Ascending aorta (tissue), 2 donors: ENCODE data around the gene KRT3. TPM values are rescaled to one million over a fixed set of nuclear protein-coding genes. Genes with fewer than 3 reads are reported as not detected.

Experiments
- DNase-seq, 2 donors: peaks; one replicate each; pipeline ENCODE4 v3.0.0-alpha.2; 2019; ENCODE audit warnings: low spot score in 2 of 2
- H3K27ac ChIP-seq, 2 donors: fragments of 200-600 bp; sonication (generic); one replicate each; pipeline ENCODE4 v1.5.1; 2016 to 2017; ENCODE audit warnings: mild to moderate bottlenecking in 1 of 2
- H3K27me3 ChIP-seq: fragments of 200-600 bp; sonication (generic); one replicate; pipeline ENCODE4 v1.5.1; 2017
- H3K36me3 ChIP-seq, 2 donors: fragments of 200-600 bp; sonication (generic); one replicate each; pipeline ENCODE4 v1.5.1; 2016
- H3K4me1 ChIP-seq, 2 donors: fragments of 200-600 bp; sonication (generic); one replicate each; pipeline ENCODE4 v1.5.1; 2016 to 2017; ENCODE audit warnings: mild to moderate bottlenecking in 1 of 2
- H3K4me3 ChIP-seq, 2 donors: fragments of 200-600 bp; sonication (generic); one replicate each; pipeline ENCODE4 v1.5.1; 2016 to 2017; ENCODE audit warnings: mild to moderate bottlenecking in 1 of 2
- H3K9me3 ChIP-seq, 2 donors: fragments of 200-600 bp; sonication (generic); one replicate each; pipeline ENCODE4 v1.5.1; 2016
- CTCF ChIP-seq, 3 experiments: fragments of 200-600 bp in 2 of 3; fragments of 450-650 bp in 1 of 3; sonication (generic) in 2 of 3; IDR thresholded peaks; one replicate each; pipeline ENCODE4 v1.5.1; 2016 to 2019; ENCODE audit warnings: antibody characterized with exemption in 3 of 3, mild to moderate bottlenecking in 1 of 3, moderate library complexity in 1 of 3
- intact Hi-C: fragments of 100-400 bp; cut with DNase I; formaldehyde crosslinking; loops from one replicate; pipeline ENCODE4 v1.15.1; 2023
- total RNA-seq: library from RNA; depleted of rRNA; stranded (reverse); fragments of >200 nt; gene quantifications from one replicate; pipeline ENCODE4 v1.1.0, GENCODE V29; 2016

The KRT3 gene
- total RNA-seq, 1 donor from 2014 or later: not detected

- no peak for TF ChIP-seq CTCF (IDR thresholded peaks at IDR 0.05)
- DNase-seq: no peak
- Histone ChIP-seq H3K27ac (no peak overlapping the region), H3K4me1 (no peaks in the 10 kb centered on the region), H3K27me3 (no peaks in the 10 kb centered on the region), H3K9me3 (no peaks in the 10 kb centered on the region), H3K36me3 (no peaks in the 10 kb centered on the region), H3K4me3 (no peak overlapping the region)
- intact Hi-C loops: no loop called here
Observed at GRCh38 chr12:52787324-52788191, 8.4 kb downstream of the KRT3 start.

GRCh38 chr12:52784909-52785308 lies 11.0 kb downstream of the KRT3 start:
- DNase-seq: no peak
- no peak for TF ChIP-seq CTCF (IDR thresholded peaks at IDR 0.05)
- H3K9me3 ChIP-seq: no peaks in the 10 kb centered on the region
- no peaks in the 10 kb centered on the region for H3K27me3 ChIP-seq
- no peaks in the 10 kb centered on the region for H3K36me3 ChIP-seq
- no peaks in the 10 kb centered on the region for H3K4me1 ChIP-seq
- H3K4me3 ChIP-seq: no peak overlapping the region
- no peak overlapping the region for H3K27ac ChIP-seq
- intact Hi-C loops: no loop called here

GRCh38 chr12:52783563-52784316 lies 12.2 kb downstream of the KRT3 start:
- H3K27me3 ChIP-seq: no peaks in the 10 kb centered on the region
- intact Hi-C loops: no loop called here
- H3K27ac ChIP-seq: no peak overlapping the region
- no peaks in the 10 kb centered on the region for H3K36me3 ChIP-seq
- TF ChIP-seq CTCF (IDR thresholded peaks at IDR 0.05): no peak
- H3K9me3 ChIP-seq: no peaks in the 10 kb centered on the region
- no peaks in the 10 kb centered on the region for H3K4me1 ChIP-seq
- no peak for DNase-seq
- H3K4me3 ChIP-seq: no peak overlapping the region

- intact Hi-C loops: no loop called here
- Histone ChIP-seq H3K36me3 (no peaks in the 10 kb centered on the region), H3K9me3 (no peaks in the 10 kb centered on the region), H3K4me1 (no peaks in the 10 kb centered on the region), H3K27me3 (no peaks in the 10 kb centered on the region), H3K27ac (no peak overlapping the region), H3K4me3 (no peak overlapping the region)
- TF ChIP-seq CTCF (IDR thresholded peaks at IDR 0.05): no peak
- DNase-seq: no peak
Observed at GRCh38 chr12:52782502-52782901, 13.4 kb downstream of the KRT3 start.

GRCh38 chr12:52781399-52782082 lies 14.4 kb downstream of the KRT3 start:
- Histone ChIP-seq H3K27me3 (no peaks in the 10 kb centered on the region), H3K27ac (no peak overlapping the region), H3K9me3 (no peaks in the 10 kb centered on the region), H3K4me3 (no peak overlapping the region), H3K4me1 (no peaks in the 10 kb centered on the region), H3K36me3 (no peaks in the 10 kb centered on the region)
- intact Hi-C loops: no loop called here
- no peak for TF ChIP-seq CTCF (IDR thresholded peaks at IDR 0.05)
- DNase-seq: no peak
